ENCODE results near the gene PSAPL1.

Gene PSAPL1

GRCh38 chr4:7427361-7427760, 7.4 kb downstream of the PSAPL1 start:
- TF ChIP-seq CTCF (conservative IDR thresholded peaks at IDR 0.05; ENCODE audit: control insufficient read depth, insufficient read depth, low read depth, low read length): no peak
- no peak overlapping the region for H3K4me3 ChIP-seq (ENCODE audit: control insufficient read depth, low read depth, low read length)
- DNase-seq (ENCODE audit: low read depth): no peak

GRCh38 chr4:7426525-7427171, 8.1 kb downstream of the PSAPL1 start:
- no peak for TF ChIP-seq CTCF (conservative IDR thresholded peaks at IDR 0.05; ENCODE audit: control insufficient read depth, insufficient read depth, low read depth, low read length)
- no peak overlapping the region for H3K4me3 ChIP-seq (ENCODE audit: control insufficient read depth, low read depth, low read length)
- DNase-seq (ENCODE audit: low read depth): no peak

- DNase-seq (ENCODE audit: low read depth): no peak
- TF ChIP-seq CTCF (conservative IDR thresholded peaks at IDR 0.05; ENCODE audit: control insufficient read depth, insufficient read depth, low read depth, low read length): no peak
- no peak overlapping the region for H3K4me3 ChIP-seq (ENCODE audit: control insufficient read depth, low read depth, low read length)
Measured at GRCh38 chr4:7425591-7426468, 8.9 kb downstream of the PSAPL1 start.

- DNase-seq (ENCODE audit: low read depth): no peak
- H3K4me3 ChIP-seq (ENCODE audit: control insufficient read depth, low read depth, low read length): no peak overlapping the region
- TF ChIP-seq CTCF (conservative IDR thresholded peaks at IDR 0.05; ENCODE audit: control insufficient read depth, insufficient read depth, low read depth, low read length): no peak
Measured at GRCh38 chr4:7425124-7425523, 9.6 kb downstream of the PSAPL1 start.

- no peak for DNase-seq (ENCODE audit: low read depth)
- no peak overlapping the region for H3K4me3 ChIP-seq (ENCODE audit: control insufficient read depth, low read depth, low read length)
- TF ChIP-seq CTCF (conservative IDR thresholded peaks at IDR 0.05; ENCODE audit: control insufficient read depth, insufficient read depth, low read depth, low read length): no peak
Measured at GRCh38 chr4:7424553-7425111, 10.1 kb downstream of the PSAPL1 start.

- no peak overlapping the region for H3K4me3 ChIP-seq (ENCODE audit: control insufficient read depth, low read depth, low read length)
- no peak for DNase-seq (ENCODE audit: low read depth)
Measured at GRCh38 chr4:7423801-7424552, 10.8 kb downstream of the PSAPL1 start.

More at GRCh38 chr4:7423801-7424552, 10.8 kb downstream of the PSAPL1 start:
- no peak for TF ChIP-seq CTCF (conservative IDR thresholded peaks at IDR 0.05; ENCODE audit: control insufficient read depth, insufficient read depth, low read depth, low read length)
